Activated naive CD4-positive, alpha-beta T cell treated with anti-CD3 and anti-CD28 coated beads, Interleukin-2, amount 10 ng/mL, durations not matched to agents 7 days and 5 days (primary cell): ENCODE measurements around the gene SPON1.
"Not testable (repeated sequence)": the region's sequence is repeated elsewhere in the genome, so short reads cannot be mapped to it uniquely, and the experiment has no call there.

Experiments used
- CTCF ChIA-PET: fragments of 350-600 bp; sonication (Branson Sonifier 250); formaldehyde crosslinking; loops from one replicate; lab custom pipeline; 2021; ENCODE audit warnings: antibody characterized with exemption; lab: Charles Lee
- DNase-seq: peaks from one replicate; pipeline ENCODE4 v3.0.0-alpha.2; 2020
- H3K27ac Mint-ChIP-seq: one replicate; pipeline ENCODE4 v1.8.0; 2021; ENCODE audit warnings: mild to moderate bottlenecking, moderate library complexity, mixed read lengths
- H3K27me3 Mint-ChIP-seq: one replicate; pipeline ENCODE4 v1.8.0; 2021; ENCODE audit warnings: mild to moderate bottlenecking, mixed read lengths
- H3K36me3 Mint-ChIP-seq: one replicate; pipeline ENCODE4 v1.8.0; 2021; ENCODE audit warnings: mixed read lengths
- H3K4me1 Mint-ChIP-seq: one replicate; pipeline ENCODE4 v1.8.0; 2021; ENCODE audit warnings: mixed read lengths
- H3K4me3 Mint-ChIP-seq: one replicate; pipeline ENCODE4 v1.8.0; 2021; ENCODE audit warnings: mild to moderate bottlenecking, moderate library complexity, mixed read lengths
- H3K9me3 Mint-ChIP-seq: one replicate; pipeline ENCODE4 v1.8.0; 2021; ENCODE audit warnings: mixed read lengths

Gene SPON1

GRCh38 chr11:13962562-13963168 lies at the start of gene SPON1:
TSS of gene SPON1 (plus strand) at chr11:13962723. CDS start at chr11:13962905, 182 bp downstream.
- H3K27ac Mint-ChIP-seq, result no peak within 1 kb of the TSS
- H3K4me1 Mint-ChIP-seq, result peaks cover 32% of the 10 kb centered on the region
- H3K27me3 Mint-ChIP-seq, result peaks cover 92% of the 10 kb centered on the region
- CTCF ChIA-PET, result interaction anchor here (1.1 to 2.3 kb wide), 4 partner anchors 9 to 288 kb away, joined by 5 to 17 read pairs (median 7); no protein-coding TSS in a partner anchor
- peak; percentile 82 for DNase-seq
- H3K36me3 Mint-ChIP-seq, result peaks cover 15% of the 10 kb centered on the region
- no peaks in the 10 kb centered on the region for H3K9me3 Mint-ChIP-seq
- H3K4me3 Mint-ChIP-seq, result peak within 1 kb of the TSS; percentile 71

- Mint-ChIP-seq H3K27ac (no peak overlapping the region), H3K4me1 (peaks cover 12% of the 10 kb centered on the region), H3K4me3 (no peak overlapping the region), H3K36me3 (peaks cover 17% of the 10 kb centered on the region), H3K27me3 (peaks cover 29% of the 10 kb centered on the region), H3K9me3 (peaks cover 20% of the 10 kb centered on the region)
- CTCF ChIA-PET, result no interaction called here
- no peak for DNase-seq
Measured at GRCh38 chr11:13917264-13917663, 45.3 kb upstream of the SPON1 start.

GRCh38 chr11:13917904-13918303 lies 44.6 kb upstream of the SPON1 start:
- Mint-ChIP-seq H3K4me3 (no peak overlapping the region), H3K9me3 (peaks cover 18% of the 10 kb centered on the region), H3K36me3 (peaks cover 18% of the 10 kb centered on the region), H3K4me1 (peaks cover 19% of the 10 kb centered on the region), H3K27ac (no peak overlapping the region), H3K27me3 (peaks cover 29% of the 10 kb centered on the region)
- CTCF ChIA-PET, result no interaction called here
- no peak for DNase-seq

- H3K4me1 Mint-ChIP-seq, result peaks cover 47% of the 10 kb centered on the region
- CTCF ChIA-PET, result no interaction called here
Measured at GRCh38 chr11:13920756-13921155, 41.8 kb upstream of the SPON1 start.

GRCh38 chr11:13921545-13921944 lies 41.0 kb upstream of the SPON1 start:
- Mint-ChIP-seq H3K9me3 (peaks cover 11% of the 10 kb centered on the region), H3K4me3 (no peak overlapping the region), H3K27ac (peak overlapping the region; percentile 59), H3K27me3 (peaks cover 22% of the 10 kb centered on the region), H3K4me1 (peaks cover 48% of the 10 kb centered on the region), H3K36me3 (peaks cover 28% of the 10 kb centered on the region)
- no peak for DNase-seq
- CTCF ChIA-PET, result no interaction called here

More at GRCh38 chr11:13920756-13921155, 41.8 kb upstream of the SPON1 start:
- Mint-ChIP-seq H3K36me3 (peaks cover 27% of the 10 kb centered on the region), H3K27ac (no peak overlapping the region), H3K9me3 (peaks cover 14% of the 10 kb centered on the region), H3K4me3 (no peak overlapping the region), H3K27me3 (peaks cover 24% of the 10 kb centered on the region)
- DNase-seq, result no peak

GRCh38 chr11:13923182-13923581 lies 39.3 kb upstream of the SPON1 start:
- peak overlapping the region; percentile 98 for H3K27ac Mint-ChIP-seq
- CTCF ChIA-PET, result interaction anchor here (1.1 kb wide), 1 partner anchor 11 kb away, joined by 3 read pairs; no protein-coding TSS in a partner anchor
- no peak for DNase-seq
- peaks cover 59% of the 10 kb centered on the region for H3K4me1 Mint-ChIP-seq
- H3K27me3 Mint-ChIP-seq, result peaks cover 9% of the 10 kb centered on the region
- H3K4me3 Mint-ChIP-seq, result peak overlapping the region; percentile 59
- H3K9me3 Mint-ChIP-seq, result peaks cover 10% of the 10 kb centered on the region
- H3K36me3 Mint-ChIP-seq, result peaks cover 28% of the 10 kb centered on the region

GRCh38 chr11:13923716-13924650 lies 38.5 kb upstream of the SPON1 start:
- Mint-ChIP-seq H3K4me1 (peaks cover 65% of the 10 kb centered on the region), H3K9me3 (peaks cover 10% of the 10 kb centered on the region), H3K27ac (peak overlapping the region; percentile 98), H3K4me3 (peak overlapping the region; percentile 59), H3K36me3 (peaks cover 28% of the 10 kb centered on the region), H3K27me3 (peaks cover 9% of the 10 kb centered on the region)
- DNase-seq, result peak; percentile 52
- CTCF ChIA-PET, result interaction anchor here (0.8 to 1.1 kb wide), 2 partner anchors 10 to 11 kb away, joined by 3 read pairs; no protein-coding TSS in a partner anchor

- peaks cover 14% of the 10 kb centered on the region for H3K9me3 Mint-ChIP-seq
- no peak for DNase-seq
- peaks cover 70% of the 10 kb centered on the region for H3K4me1 Mint-ChIP-seq
- CTCF ChIA-PET, result interaction anchor here (1.0 kb wide), 1 partner anchor 46 kb away, joined by 3 read pairs; no protein-coding TSS in a partner anchor
- H3K36me3 Mint-ChIP-seq, result peaks cover 29% of the 10 kb centered on the region
- no peak overlapping the region for H3K4me3 Mint-ChIP-seq
- H3K27me3 Mint-ChIP-seq, result peaks cover 7% of the 10 kb centered on the region
- peak overlapping the region; percentile 98 for H3K27ac Mint-ChIP-seq
Measured at GRCh38 chr11:13924801-13925327, 37.7 kb upstream of the SPON1 start.

- Mint-ChIP-seq H3K4me1 (peaks cover 65% of the 10 kb centered on the region), H3K9me3 (peaks cover 14% of the 10 kb centered on the region), H3K36me3 (peaks cover 27% of the 10 kb centered on the region)
- H3K27ac Mint-ChIP-seq, H3K4me3 Mint-ChIP-seq, H3K27me3 Mint-ChIP-seq, DNase-seq: not testable (repeated sequence)
- CTCF ChIA-PET, result interaction anchor here (1.4 kb wide), 1 partner anchor 46 kb away, joined by 4 read pairs; no protein-coding TSS in a partner anchor
Measured at GRCh38 chr11:13926366-13926765, 36.2 kb upstream of the SPON1 start.

- CTCF ChIA-PET, result interaction anchor here (1.4 kb wide), 1 partner anchor 47 kb away, joined by 4 read pairs; no protein-coding TSS in a partner anchor
- Mint-ChIP-seq H3K4me3 (no peak overlapping the region), H3K9me3 (peaks cover 14% of the 10 kb centered on the region), H3K27me3 (no peaks in the 10 kb centered on the region), H3K4me1 (peaks cover 60% of the 10 kb centered on the region), H3K27ac (no peak overlapping the region), H3K36me3 (peaks cover 25% of the 10 kb centered on the region)
- no peak for DNase-seq
Measured at GRCh38 chr11:13926981-13927380, 35.5 kb upstream of the SPON1 start.

GRCh38 chr11:13927481-13927880 lies 35.0 kb upstream of the SPON1 start:
- Mint-ChIP-seq H3K27me3 (no peaks in the 10 kb centered on the region), H3K36me3 (peaks cover 25% of the 10 kb centered on the region), H3K4me1 (peaks cover 55% of the 10 kb centered on the region), H3K9me3 (peaks cover 14% of the 10 kb centered on the region), H3K27ac (no peak overlapping the region), H3K4me3 (no peak overlapping the region)
- CTCF ChIA-PET, result no interaction called here
- no peak for DNase-seq

- no peak for DNase-seq
- Mint-ChIP-seq H3K36me3 (peaks cover 19% of the 10 kb centered on the region), H3K27me3 (no peaks in the 10 kb centered on the region), H3K4me1 (peaks cover 43% of the 10 kb centered on the region), H3K9me3 (peaks cover 17% of the 10 kb centered on the region), H3K4me3 (no peak overlapping the region), H3K27ac (no peak overlapping the region)
- CTCF ChIA-PET, result no interaction called here
Measured at GRCh38 chr11:13928566-13929251, 33.8 kb upstream of the SPON1 start.

- Mint-ChIP-seq H3K9me3 (peaks cover 24% of the 10 kb centered on the region), H3K27ac (no peak overlapping the region), H3K36me3 (peaks cover 21% of the 10 kb centered on the region), H3K27me3 (no peaks in the 10 kb centered on the region), H3K4me1 (peaks cover 42% of the 10 kb centered on the region), H3K4me3 (no peak overlapping the region)
- CTCF ChIA-PET, result no interaction called here
- DNase-seq, result no peak
Measured at GRCh38 chr11:13929395-13929891, 33.1 kb upstream of the SPON1 start.
